ENCODE measurements around the gene RAX.

- TF ChIP-seq EZH2 (IDR thresholded peaks at IDR 0.05; ENCODE audit: low read length, missing control alignments) = peak; percentile 39
- TF ChIP-seq CTCF (conservative IDR thresholded peaks at IDR 0.05 in 1 of 2, IDR thresholded peaks at IDR 0.05 in 1 of 2; ENCODE audit: low read depth in 1 of 2, low read length in 2 of 2) = no peak
Observed at GRCh38 chr18:59264651-59265245, 8.5 kb downstream of the RAX start.

All from fibroblast of lung (primary cell).